PC-9 (cell line): ENCODE data around the gene PTPRG. TPM values are rescaled to one million over a fixed set of nuclear protein-coding genes. Genes with fewer than 3 reads are reported as not detected.

Source experiments
- BruUV-seq: library from RNA; stranded (reverse); fragments of 400-500 nt; replicated peaks from 2 replicates; lab custom pipeline; 2021; lab: Mats Ljungman, UMichigan
- CTCF ChIA-PET: fragments of 300-600 bp; sonication (Branson Sonifier 250); formaldehyde crosslinking; loops from one replicate; lab custom pipeline; 2022; ENCODE audit warnings: antibody characterized with exemption; lab: Charles Lee
- POLR2A ChIA-PET: fragments of 300-600 bp; sonication (Branson Sonifier 250); formaldehyde crosslinking; loops from one replicate; lab custom pipeline; 2022; ENCODE audit warnings: antibody characterized with exemption; ENCODE audit not compliant: unreplicated experiment; lab: Charles Lee
- DNase-seq, 2 experiments: peaks; one replicate each; pipeline versions ENCODE4 v3.0.0 to v3.0.0-alpha.2; 2015 to 2022; ENCODE audit warnings: mixed read lengths in 1 of 2
- H2AFZ ChIP-seq: fragments of 200-600 bp; sonication (generic); 2 replicates; pipeline ENCODE4 v1.8.1; 2017; ENCODE audit warnings: antibody characterized with exemption
- H3F3A ChIP-seq: fragments of 200-600 bp; sonication (generic); 2 replicates; pipeline ENCODE4 v1.8.1; 2017; ENCODE audit warnings: antibody characterized with exemption, mild to moderate bottlenecking, low read depth; ENCODE audit not compliant: insufficient read depth
- H3K27ac ChIP-seq: fragments of 200-600 bp; sonication (generic); 2 replicates; pipeline ENCODE4 v1.6.1; 2016; ENCODE audit warnings: mixed run types
- H3K27me3 ChIP-seq: fragments of 200-600 bp; sonication (generic); 2 replicates; pipeline ENCODE4 v1.6.1; 2016; ENCODE audit warnings: low read depth, mixed run types; ENCODE audit not compliant: insufficient read depth
- H3K36me3 ChIP-seq: fragments of 200-600 bp; sonication (generic); 2 replicates; pipeline ENCODE4 v1.6.1; 2016; ENCODE audit warnings: low read depth, mixed run types
- H3K4me1 ChIP-seq: fragments of 200-600 bp; sonication (generic); replicated peaks from 2 replicates; pipeline ENCODE4 v1.6.1; 2016; ENCODE audit warnings: mixed run types; ENCODE audit not compliant: insufficient read depth
- H3K4me2 ChIP-seq: fragments of 200-600 bp; sonication (generic); 2 replicates; pipeline ENCODE4 v1.6.1; 2017; ENCODE audit warnings: mixed run types
- H3K4me3 ChIP-seq: fragments of 200-600 bp; sonication (generic); 2 replicates; pipeline ENCODE4 v1.6.1; 2016; ENCODE audit warnings: mixed run types
- H3K79me2 ChIP-seq: fragments of 200-600 bp; sonication (generic); 2 replicates; pipeline ENCODE4 v1.6.1; 2017; ENCODE audit warnings: low read depth, mixed run types
- H3K9me2 ChIP-seq: fragments of 200-600 bp; sonication (generic); 2 replicates; pipeline ENCODE4 v1.8.1; 2017; ENCODE audit warnings: mild to moderate bottlenecking; ENCODE audit not compliant: insufficient read depth
- H3K9me3 ChIP-seq: fragments of 200-600 bp; sonication (generic); 2 replicates; pipeline ENCODE4 v1.8.1; 2016; ENCODE audit warnings: low read depth; ENCODE audit not compliant: insufficient read depth
- H4K20me1 ChIP-seq: fragments of 200-600 bp; sonication (generic); 2 replicates; pipeline ENCODE4 v1.8.1; 2017; ENCODE audit not compliant: insufficient read depth
- CTCF ChIP-seq: fragments of 200-600 bp; sonication (generic); conservative IDR thresholded peaks from 2 replicates; pipeline ENCODE4 v1.6.1; 2017; ENCODE audit warnings: mixed run types, antibody characterized with exemption, mild to moderate bottlenecking, moderate library complexity
- EZH2 ChIP-seq: fragments of 200-600 bp; sonication (generic); IDR thresholded peaks from 2 replicates; pipeline ENCODE4 v1.8.0; 2017; ENCODE audit warnings: antibody characterized with exemption, low read depth
- intact Hi-C: fragments of 100-400 bp; cut with micrococcal nuclease; formaldehyde crosslinking; loops from one replicate; pipeline ENCODE4 v1.10.0; 2022; ENCODE audit not compliant: unreplicated experiment
- total RNA-seq: library from RNA; stranded (reverse); gene quantifications from 2 replicates; pipeline ENCODE4 v1.2.3, GENCODE V29; 2021

PTPRG gene
- total RNA-seq, 1 experiment from 2014 or later: 32.9 TPM

- no peak overlapping the region for H3K4me3 ChIP-seq
- no peaks in the 10 kb centered on the region; the same call in 1 of the 2 replicates for H3K9me3 ChIP-seq
- ChIA-PET POLR2A (no interaction called here), CTCF (no interaction called here)
- no peak for DNase-seq
- no peaks in the 10 kb centered on the region for H3F3A ChIP-seq
- no peak overlapping the region for H3K4me2 ChIP-seq
- TF ChIP-seq CTCF: no peak
- TF ChIP-seq EZH2: no peak
- H3K27me3 ChIP-seq: no peaks in the 10 kb centered on the region
- no peak overlapping the region for H3K27ac ChIP-seq
- H3K79me2 ChIP-seq: no peaks in the 10 kb centered on the region
- no peaks in the 10 kb centered on the region for H3K9me2 ChIP-seq
- 0 out of 2 replicates have a peak, but pooled peaks cover 3% of the 10 kb centered on the region for H3K4me1 ChIP-seq
- no peaks in the 10 kb centered on the region for H3K36me3 ChIP-seq
- intact Hi-C loops: no loop called here
- no peak overlapping the region for H2AFZ ChIP-seq
- H4K20me1 ChIP-seq: 0 out of 2 replicates have a peak, but pooled peaks cover 5% of the 10 kb centered on the region
- no TSS peak for BruUV-seq
Observed at GRCh38 chr3:61868499-61868898, 307.1 kb downstream of the PTPRG start.

GRCh38 chr3:61869371-61869770 lies 308.0 kb downstream of the PTPRG start:
- DNase-seq: no peak
- no TSS peak for BruUV-seq
- no peak overlapping the region for H2AFZ ChIP-seq
- TF ChIP-seq CTCF (no peak), EZH2 (no peak)
- no peaks in the 10 kb centered on the region for H3K27me3 ChIP-seq
- CTCF ChIA-PET: no interaction called here
- no peak overlapping the region for H3K27ac ChIP-seq
- H3K9me3 ChIP-seq: no peaks in the 10 kb centered on the region
- H3K4me2 ChIP-seq: no peak overlapping the region
- POLR2A ChIA-PET: no interaction called here
- 0 out of 2 replicates have a peak, but pooled peaks cover 5% of the 10 kb centered on the region for H4K20me1 ChIP-seq
- H3F3A ChIP-seq: no peaks in the 10 kb centered on the region
- H3K4me1 ChIP-seq: no peaks in the 10 kb centered on the region
- intact Hi-C loops: no loop called here
- no peaks in the 10 kb centered on the region for H3K79me2 ChIP-seq
- no peaks in the 10 kb centered on the region for H3K9me2 ChIP-seq
- H3K4me3 ChIP-seq: no peak overlapping the region
- H3K36me3 ChIP-seq: no peaks in the 10 kb centered on the region

GRCh38 chr3:61871644-61872043 lies 310.3 kb downstream of the PTPRG start:
- H3F3A ChIP-seq: no peaks in the 10 kb centered on the region

More at GRCh38 chr3:61871644-61872043, 310.3 kb downstream of the PTPRG start:
- Histone ChIP-seq H3K4me2 (no peak overlapping the region), H2AFZ (no peak overlapping the region), H3K4me1 (no peaks in the 10 kb centered on the region), H3K9me3 (no peaks in the 10 kb centered on the region), H3K27ac (no peak overlapping the region), H3K9me2 (no peaks in the 10 kb centered on the region), H4K20me1 (0 out of 2 replicates have a peak, but pooled peaks cover 5% of the 10 kb centered on the region), H3K27me3 (no peaks in the 10 kb centered on the region), H3K4me3 (no peak overlapping the region), H3K36me3 (no peaks in the 10 kb centered on the region), H3K79me2 (no peaks in the 10 kb centered on the region)
- intact Hi-C loops: no loop called here
- CTCF ChIA-PET: interaction anchor here (0.6 kb wide), 1 partner anchor 175 kb away, joined by 3 read pairs; no protein-coding TSS in a partner anchor
- no TSS peak for BruUV-seq
- TF ChIP-seq EZH2: no peak
- no peak for TF ChIP-seq CTCF
- POLR2A ChIA-PET: no interaction called here
- DNase-seq: no peak
